BLaER1 (cell line): ENCODE data around the gene ATXN3L.

Experiments used
- H3K27ac ChIP-seq: shearing (Covaris generic); formaldehyde crosslinking; 2 replicates; pipeline ENCODE4 v1.8.1; 2022
- H3K27me3 ChIP-seq: shearing (Covaris generic); formaldehyde crosslinking; 2 replicates; pipeline ENCODE4 v1.8.1; 2022
- H3K36me3 ChIP-seq: shearing (Covaris generic); formaldehyde crosslinking; 2 replicates; pipeline ENCODE4 v1.8.1; 2022
- H3K4me1 ChIP-seq: shearing (Covaris generic); formaldehyde crosslinking; 2 replicates; pipeline ENCODE4 v1.8.1; 2022
- H3K4me2 ChIP-seq: shearing (Covaris generic); formaldehyde crosslinking; 2 replicates; pipeline ENCODE4 v1.8.1; 2022
- H3K4me3 ChIP-seq: shearing (Covaris generic); formaldehyde crosslinking; 2 replicates; pipeline ENCODE4 v1.8.1; 2022
- H3K9ac ChIP-seq: shearing (Covaris generic); formaldehyde crosslinking; 2 replicates; pipeline ENCODE4 v1.8.1; 2022
- H3K9me3 ChIP-seq: shearing (Covaris generic); formaldehyde crosslinking; 2 replicates; pipeline ENCODE4 v1.8.1; 2022
- H4K20me1 ChIP-seq: shearing (Covaris generic); formaldehyde crosslinking; 2 replicates; pipeline ENCODE4 v1.8.1; 2022
- Cebpa-rat ChIP-seq: shearing (Covaris generic); IDR thresholded peaks from 2 replicates; pipeline ENCODE4 v1.8.1; 2022

The ATXN3L gene

GRCh38 chrX:13288671-13289070 lies 31.2 kb downstream of the ATXN3L start:
- H3K9me3 ChIP-seq, result peaks cover 28% of the 10 kb centered on the region
- peaks cover 3% of the 10 kb centered on the region for H3K4me1 ChIP-seq
- no peaks in the 10 kb centered on the region for H3K36me3 ChIP-seq
- 0 out of 2 replicates have a peak, but pooled peaks cover 4% of the 10 kb centered on the region for H3K27me3 ChIP-seq
- H3K9ac ChIP-seq, result no peak overlapping the region
- no peak for TF ChIP-seq Cebpa-rat
- no peaks in the 10 kb centered on the region for H4K20me1 ChIP-seq
- no peak overlapping the region for H3K27ac ChIP-seq
- no peak overlapping the region for H3K4me3 ChIP-seq
- no peak overlapping the region for H3K4me2 ChIP-seq

GRCh38 chrX:13287816-13288215 lies 32.0 kb downstream of the ATXN3L start:
- Histone ChIP-seq H3K27ac (no peak overlapping the region), H3K4me1 (peaks cover 7% of the 10 kb centered on the region), H4K20me1 (no peaks in the 10 kb centered on the region), H3K4me3 (no peak overlapping the region), H3K9ac (no peak overlapping the region), H3K9me3 (peaks cover 31% of the 10 kb centered on the region), H3K27me3 (0 out of 2 replicates have a peak, but pooled peaks cover 4% of the 10 kb centered on the region), H3K36me3 (no peaks in the 10 kb centered on the region), H3K4me2 (no peak overlapping the region)
- no peak for TF ChIP-seq Cebpa-rat

- H3K9me3 ChIP-seq, result peaks cover 38% of the 10 kb centered on the region
Measured at GRCh38 chrX:13285693-13286092, 34.2 kb downstream of the ATXN3L start.

GRCh38 chrX:13285229-13285628 lies 34.6 kb downstream of the ATXN3L start:
- Histone ChIP-seq H3K27ac (no peak overlapping the region), H3K4me3 (peak overlapping the region; percentile 34; the same call in 1 of the 2 replicates), H3K9ac (no peak overlapping the region), H3K4me1 (peaks cover 7% of the 10 kb centered on the region), H3K9me3 (peaks cover 38% of the 10 kb centered on the region), H3K4me2 (no peak overlapping the region), H3K27me3 (0 out of 2 replicates have a peak, but pooled peaks cover 4% of the 10 kb centered on the region), H3K36me3 (no peaks in the 10 kb centered on the region), H4K20me1 (no peaks in the 10 kb centered on the region)
- TF ChIP-seq Cebpa-rat, result no peak

More at GRCh38 chrX:13285693-13286092, 34.2 kb downstream of the ATXN3L start:
- H3K4me2 ChIP-seq, result no peak overlapping the region
- peak overlapping the region; percentile 34; the same call in 1 of the 2 replicates for H3K4me3 ChIP-seq
- no peak for TF ChIP-seq Cebpa-rat
- H3K36me3 ChIP-seq, result no peaks in the 10 kb centered on the region
- H3K4me1 ChIP-seq, result peaks cover 7% of the 10 kb centered on the region
- no peak overlapping the region for H3K9ac ChIP-seq
- H3K27me3 ChIP-seq, result 0 out of 2 replicates have a peak, but pooled peaks cover 4% of the 10 kb centered on the region
- H4K20me1 ChIP-seq, result no peaks in the 10 kb centered on the region
- no peak overlapping the region for H3K27ac ChIP-seq

- Histone ChIP-seq H3K27ac (no peak overlapping the region), H3K4me3 (no peak overlapping the region), H3K27me3 (0 out of 2 replicates have a peak, but pooled peaks cover 4% of the 10 kb centered on the region), H3K9ac (no peak overlapping the region), H3K4me2 (no peak overlapping the region), H3K4me1 (peaks cover 7% of the 10 kb centered on the region), H3K36me3 (no peaks in the 10 kb centered on the region), H3K9me3 (peaks cover 38% of the 10 kb centered on the region), H4K20me1 (no peaks in the 10 kb centered on the region)
- no peak for TF ChIP-seq Cebpa-rat
Measured at GRCh38 chrX:13284570-13284969, 35.3 kb downstream of the ATXN3L start.

- no peak overlapping the region for H3K9ac ChIP-seq
- H3K9me3 ChIP-seq, result peaks cover 38% of the 10 kb centered on the region
- no peak for TF ChIP-seq Cebpa-rat
- no peak overlapping the region for H3K4me2 ChIP-seq
- no peaks in the 10 kb centered on the region for H4K20me1 ChIP-seq
- H3K27me3 ChIP-seq, result 0 out of 2 replicates have a peak, but pooled peaks cover 4% of the 10 kb centered on the region
- no peak overlapping the region for H3K27ac ChIP-seq
- peaks cover 7% of the 10 kb centered on the region for H3K4me1 ChIP-seq
- H3K4me3 ChIP-seq, result no peak overlapping the region
- H3K36me3 ChIP-seq, result no peaks in the 10 kb centered on the region
Measured at GRCh38 chrX:13283950-13284546, 35.8 kb downstream of the ATXN3L start.

- Histone ChIP-seq H3K9me3 (peaks cover 38% of the 10 kb centered on the region), H3K9ac (no peak overlapping the region), H3K4me1 (peaks cover 7% of the 10 kb centered on the region), H3K27ac (no peak overlapping the region), H3K4me2 (no peak overlapping the region), H4K20me1 (no peaks in the 10 kb centered on the region), H3K27me3 (0 out of 2 replicates have a peak, but pooled peaks cover 4% of the 10 kb centered on the region), H3K4me3 (no peak overlapping the region), H3K36me3 (no peaks in the 10 kb centered on the region)
- no peak for TF ChIP-seq Cebpa-rat
Measured at GRCh38 chrX:13283512-13283911, 36.3 kb downstream of the ATXN3L start.

- Histone ChIP-seq H3K4me3 (no peak overlapping the region), H3K36me3 (no peaks in the 10 kb centered on the region), H3K27ac (no peak overlapping the region), H4K20me1 (no peaks in the 10 kb centered on the region), H3K9me3 (peaks cover 36% of the 10 kb centered on the region), H3K4me1 (peaks cover 7% of the 10 kb centered on the region), H3K9ac (no peak overlapping the region), H3K4me2 (no peak overlapping the region), H3K27me3 (0 out of 2 replicates have a peak, but pooled peaks cover 4% of the 10 kb centered on the region)
- TF ChIP-seq Cebpa-rat, result no peak
Measured at GRCh38 chrX:13281289-13281688, 38.6 kb downstream of the ATXN3L start.

- no peaks in the 10 kb centered on the region for H4K20me1 ChIP-seq
- H3K36me3 ChIP-seq, result no peaks in the 10 kb centered on the region
- H3K27me3 ChIP-seq, result peaks cover 2% of the 10 kb centered on the region; the same call in 1 of the 2 replicates
- peaks cover 7% of the 10 kb centered on the region for H3K4me1 ChIP-seq
- H3K27ac ChIP-seq, result no peak overlapping the region
- no peak for TF ChIP-seq Cebpa-rat
- H3K4me2 ChIP-seq, result no peak overlapping the region
- no peak overlapping the region for H3K9ac ChIP-seq
- no peak overlapping the region for H3K4me3 ChIP-seq
- H3K9me3 ChIP-seq, result peaks cover 18% of the 10 kb centered on the region
Measured at GRCh38 chrX:13279279-13280018, 40.4 kb downstream of the ATXN3L start.

GRCh38 chrX:13277539-13277938 lies 42.3 kb downstream of the ATXN3L start:
- Histone ChIP-seq H3K27me3 (peaks cover 5% of the 10 kb centered on the region; the same call in 1 of the 2 replicates), H4K20me1 (no peaks in the 10 kb centered on the region), H3K36me3 (no peaks in the 10 kb centered on the region), H3K4me1 (no peaks in the 10 kb centered on the region), H3K9ac (no peak overlapping the region), H3K9me3 (0 out of 2 replicates have a peak, but pooled peaks cover 4% of the 10 kb centered on the region), H3K4me2 (no peak overlapping the region), H3K4me3 (no peak overlapping the region), H3K27ac (no peak overlapping the region)
- TF ChIP-seq Cebpa-rat, result no peak
